ENCODE results near the gene NFATC2. TPM values are rescaled to one million over a fixed set of nuclear protein-coding genes. Genes with fewer than 3 reads are reported as not detected.

Gene NFATC2
- polyA plus RNA-seq, 5 donors = 5.8 to 10.1 (median 8.7) TPM

Other genes with a start within 250 kb of the NFATC2 start
- gene ATP9A, start 225.7 kb upstream of the NFATC2 start, polyA plus RNA-seq (ENCODE audit: insufficient read depth in 1 of 5, insufficient read length in 5 of 5, low replicate concordance in 1 of 5) = 10 to 100 TPM; 41.6 to 53.1 (median 49.0) TPM